ENCODE measurements around the gene ARHGAP24. TPM values are rescaled to one million over a fixed set of nuclear protein-coding genes. Genes with fewer than 3 reads are reported as not detected.

ARHGAP24 gene
- total and polyA plus RNA-seq, 2 donors from 2014 or later, result 78.1 to 94.7 TPM

- no peaks in the 10 kb centered on the region for H3K27me3 ChIP-seq (ENCODE audit: control insufficient read depth, insufficient read depth, low read length)
- H3K9me3 ChIP-seq (ENCODE audit: control insufficient read depth in 2 of 3, insufficient read depth in 1 of 3, low read length in 3 of 3), result no peaks in the 10 kb centered on the region
- no peak overlapping the region for H3K4me3 ChIP-seq (ENCODE audit: low read length in 3 of 3)
- H3K36me3 ChIP-seq (ENCODE audit: control insufficient read depth in 2 of 3, insufficient read depth in 3 of 3, low read length in 3 of 3), result no peaks in the 10 kb centered on the region
- no peak overlapping the region for H3K9ac ChIP-seq (ENCODE audit: low read length in 3 of 3)
- no peaks in the 10 kb centered on the region for H3K4me1 ChIP-seq (ENCODE audit: control insufficient read depth in 2 of 3, insufficient read depth in 2 of 3, low read depth in 1 of 3, low read length in 3 of 3)
- TF ChIP-seq CTCF (IDR thresholded peaks at IDR 0.05; ENCODE audit: borderline replicate concordance, extremely low read depth, insufficient read depth), result no peak
- DNase-seq (peak in 1 of 5 donors; percentile 4), FAIRE-seq (no peak)
- no peak overlapping the region for H3K27ac ChIP-seq (ENCODE audit: low read depth in 2 of 2, low read length in 2 of 2)
- intact Hi-C loops (cut with DNase I), result no loop called here
These were observed 68.9 kb downstream of the ARHGAP24 start for GRCh38 chr4:85543832-85544231.

- Histone ChIP-seq H3K4me1 (ENCODE audit: control insufficient read depth in 2 of 3, insufficient read depth in 2 of 3, low read depth in 1 of 3, low read length in 3 of 3) (no peaks in the 10 kb centered on the region), H3K9ac (ENCODE audit: low read length in 3 of 3) (no peak overlapping the region), H3K9me3 (ENCODE audit: control insufficient read depth in 2 of 3, insufficient read depth in 1 of 3, low read length in 3 of 3) (no peaks in the 10 kb centered on the region), H3K27ac (ENCODE audit: low read depth in 2 of 2, low read length in 2 of 2) (no peak overlapping the region), H3K36me3 (ENCODE audit: control insufficient read depth in 2 of 3, insufficient read depth in 3 of 3, low read length in 3 of 3) (no peaks in the 10 kb centered on the region), H3K4me3 (ENCODE audit: low read length in 3 of 3) (no peak overlapping the region), H3K27me3 (ENCODE audit: control insufficient read depth, insufficient read depth, low read length) (no peaks in the 10 kb centered on the region)
- TF ChIP-seq CTCF (IDR thresholded peaks at IDR 0.05; ENCODE audit: borderline replicate concordance, extremely low read depth, insufficient read depth), result no peak
- intact Hi-C loops (cut with DNase I), result no loop called here
- FAIRE-seq (no peak), DNase-seq (peak in 3 of 5 donors; percentile 47 to 76 (median 70))
These were observed 69.8 kb downstream of the ARHGAP24 start for GRCh38 chr4:85544751-85545150.

GRCh38 chr4:85548116-85548515 lies 73.2 kb downstream of the ARHGAP24 start:
- no peaks in the 10 kb centered on the region for H3K4me1 ChIP-seq (ENCODE audit: control insufficient read depth in 2 of 3, insufficient read depth in 2 of 3, low read depth in 1 of 3, low read length in 3 of 3)
- intact Hi-C loops (cut with DNase I), result no loop called here
- no peak overlapping the region for H3K4me3 ChIP-seq (ENCODE audit: low read length in 3 of 3)
- no peaks in the 10 kb centered on the region for H3K36me3 ChIP-seq (ENCODE audit: control insufficient read depth in 2 of 3, insufficient read depth in 3 of 3, low read length in 3 of 3)
- H3K27me3 ChIP-seq (ENCODE audit: control insufficient read depth, insufficient read depth, low read length), result no peaks in the 10 kb centered on the region
- no peak for TF ChIP-seq CTCF (IDR thresholded peaks at IDR 0.05; ENCODE audit: borderline replicate concordance, extremely low read depth, insufficient read depth)
- DNase-seq, result no peak
- FAIRE-seq, result no peak
- H3K27ac ChIP-seq (ENCODE audit: low read depth in 2 of 2, low read length in 2 of 2), result no peak overlapping the region
- H3K9ac ChIP-seq (ENCODE audit: low read length in 3 of 3), result no peak overlapping the region
- no peaks in the 10 kb centered on the region for H3K9me3 ChIP-seq (ENCODE audit: control insufficient read depth in 2 of 3, insufficient read depth in 1 of 3, low read length in 3 of 3)

GRCh38 chr4:85548841-85549240 lies 73.9 kb downstream of the ARHGAP24 start:
- H3K9ac ChIP-seq (ENCODE audit: low read length in 3 of 3), result no peak overlapping the region
- intact Hi-C loops (cut with DNase I), result no loop called here
- FAIRE-seq (no peak), DNase-seq (peak in 1 of 5 donors; percentile 4)
- no peaks in the 10 kb centered on the region for H3K4me1 ChIP-seq (ENCODE audit: control insufficient read depth in 2 of 3, insufficient read depth in 2 of 3, low read depth in 1 of 3, low read length in 3 of 3)
- no peak for TF ChIP-seq CTCF (IDR thresholded peaks at IDR 0.05; ENCODE audit: borderline replicate concordance, extremely low read depth, insufficient read depth)
- H3K9me3 ChIP-seq (ENCODE audit: control insufficient read depth in 2 of 3, insufficient read depth in 1 of 3, low read length in 3 of 3), result peaks cover 0 to 4% (median 0%) of the 10 kb centered on the region in 3 donors
- no peaks in the 10 kb centered on the region for H3K27me3 ChIP-seq (ENCODE audit: control insufficient read depth, insufficient read depth, low read length)
- no peak overlapping the region for H3K4me3 ChIP-seq (ENCODE audit: low read length in 3 of 3)
- H3K36me3 ChIP-seq (ENCODE audit: control insufficient read depth in 2 of 3, insufficient read depth in 3 of 3, low read length in 3 of 3), result no peaks in the 10 kb centered on the region
- no peak overlapping the region for H3K27ac ChIP-seq (ENCODE audit: low read depth in 2 of 2, low read length in 2 of 2)
